GM13977 (cell line): ENCODE measurements around the gene LZTS3.

Source experiments
- DNase-seq: peaks from one replicate; pipeline ENCODE4 v3.0.0; 2012; ENCODE audit warnings: low spot score
- in situ Hi-C: fragments of 300-500 bp; cut with MboI; formaldehyde crosslinking; loops from one replicate; pipeline ENCODE4 v1.12.0; 2022; ENCODE audit warnings: low sequenced_read_pairs, low pct_unique_long_range_greater_than_20kb, mixed read lengths, inconsistent platforms; ENCODE audit not compliant: unreplicated experiment
- TF ChIP-seq, protein P1 (sequence below): IDR thresholded peaks from 2 replicates; pipeline ENCODE4 v1.5.1; 2012; ENCODE audit warnings: mild to moderate bottlenecking, control low read depth; ENCODE audit not compliant: insufficient read depth; ENCODE audit errors: extremely low read depth, missing control alignments

LZTS3 gene

DNA sequence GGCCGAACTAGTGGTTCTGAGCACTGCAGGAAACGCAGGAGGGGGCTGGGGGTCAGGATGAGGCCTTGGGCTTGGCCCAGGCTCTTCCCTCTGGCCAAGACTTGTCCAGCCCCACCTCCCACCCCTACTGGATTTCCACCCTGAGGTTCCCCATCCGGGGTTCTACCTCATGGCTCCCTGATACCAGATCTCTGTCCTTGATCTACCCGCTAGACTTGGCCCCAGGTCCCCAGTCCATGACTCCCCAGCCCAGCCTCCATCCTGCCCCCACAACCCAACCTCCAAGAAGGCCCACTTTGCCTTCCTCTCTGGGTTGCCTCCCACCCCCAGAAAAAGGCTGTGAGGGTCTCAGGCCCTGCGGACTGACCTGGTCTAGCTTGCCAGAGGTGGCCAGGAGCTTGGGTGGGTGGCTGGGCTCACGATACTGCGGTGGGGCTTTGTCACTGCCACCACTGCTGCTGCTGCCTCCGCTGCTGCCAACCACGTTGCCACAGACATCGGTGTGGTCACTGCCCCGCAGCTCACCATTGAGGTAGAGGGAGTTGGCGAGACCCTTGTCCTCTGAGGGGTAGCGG is 6.9 kb downstream of the LZTS3 start:
- TF ChIP-seq, protein P1, sequence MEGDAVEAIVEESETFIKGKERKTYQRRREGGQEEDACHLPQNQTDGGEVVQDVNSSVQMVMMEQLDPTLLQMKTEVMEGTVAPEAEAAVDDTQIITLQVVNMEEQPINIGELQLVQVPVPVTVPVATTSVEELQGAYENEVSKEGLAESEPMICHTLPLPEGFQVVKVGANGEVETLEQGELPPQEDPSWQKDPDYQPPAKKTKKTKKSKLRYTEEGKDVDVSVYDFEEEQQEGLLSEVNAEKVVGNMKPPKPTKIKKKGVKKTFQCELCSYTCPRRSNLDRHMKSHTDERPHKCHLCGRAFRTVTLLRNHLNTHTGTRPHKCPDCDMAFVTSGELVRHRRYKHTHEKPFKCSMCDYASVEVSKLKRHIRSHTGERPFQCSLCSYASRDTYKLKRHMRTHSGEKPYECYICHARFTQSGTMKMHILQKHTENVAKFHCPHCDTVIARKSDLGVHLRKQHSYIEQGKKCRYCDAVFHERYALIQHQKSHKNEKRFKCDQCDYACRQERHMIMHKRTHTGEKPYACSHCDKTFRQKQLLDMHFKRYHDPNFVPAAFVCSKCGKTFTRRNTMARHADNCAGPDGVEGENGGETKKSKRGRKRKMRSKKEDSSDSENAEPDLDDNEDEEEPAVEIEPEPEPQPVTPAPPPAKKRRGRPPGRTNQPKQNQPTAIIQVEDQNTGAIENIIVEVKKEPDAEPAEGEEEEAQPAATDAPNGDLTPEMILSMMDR, result no peak
- peak; percentile 22 for DNase-seq
- in situ Hi-C loops, result no loop called here

DNA sequence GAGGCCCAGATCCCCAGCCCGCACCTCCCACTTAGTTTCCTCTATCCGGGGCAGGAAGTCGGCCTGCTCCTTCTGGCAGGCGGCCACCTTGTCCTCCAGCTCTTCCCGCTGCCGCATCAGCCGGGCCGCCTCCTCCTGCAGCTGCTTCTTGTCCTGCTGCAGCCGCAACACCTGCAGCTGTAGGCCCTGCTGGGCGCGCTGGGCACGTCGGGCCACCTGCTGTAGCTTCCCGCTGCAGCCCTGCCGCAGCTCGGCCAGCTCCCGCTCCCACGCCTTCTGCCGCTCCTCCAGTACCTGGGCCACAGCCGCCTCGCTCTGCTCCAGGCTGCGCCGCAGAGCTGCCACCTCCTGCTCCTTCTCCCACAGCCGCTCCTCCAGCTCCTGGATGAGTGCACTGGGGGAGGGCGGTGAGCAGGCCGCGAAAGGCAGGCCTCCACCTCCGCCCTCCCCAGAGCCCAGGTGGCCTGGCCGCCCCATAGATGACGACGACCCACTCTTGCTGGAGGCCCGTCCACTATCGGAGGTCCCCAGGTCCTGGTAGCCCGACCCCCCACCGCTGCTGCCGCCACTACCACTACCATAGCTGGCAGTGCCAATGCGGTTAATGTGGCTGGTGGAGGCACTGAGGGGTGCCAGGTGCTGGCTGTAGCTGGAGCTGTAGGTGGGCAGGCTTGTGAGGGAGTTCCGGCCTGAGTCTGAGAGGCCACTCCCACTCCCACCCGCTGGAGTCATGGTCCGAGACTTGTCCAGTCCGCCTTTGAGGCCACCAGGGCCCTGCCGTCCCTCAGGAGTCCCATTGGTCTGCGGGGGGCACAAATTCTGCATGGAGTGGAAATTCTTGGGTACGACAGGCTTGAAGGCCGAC is 7.6 kb downstream of the LZTS3 start:
- peak; percentile 28 for DNase-seq
- TF ChIP-seq, protein P1, result no peak
- in situ Hi-C loops, result no loop called here

DNA sequence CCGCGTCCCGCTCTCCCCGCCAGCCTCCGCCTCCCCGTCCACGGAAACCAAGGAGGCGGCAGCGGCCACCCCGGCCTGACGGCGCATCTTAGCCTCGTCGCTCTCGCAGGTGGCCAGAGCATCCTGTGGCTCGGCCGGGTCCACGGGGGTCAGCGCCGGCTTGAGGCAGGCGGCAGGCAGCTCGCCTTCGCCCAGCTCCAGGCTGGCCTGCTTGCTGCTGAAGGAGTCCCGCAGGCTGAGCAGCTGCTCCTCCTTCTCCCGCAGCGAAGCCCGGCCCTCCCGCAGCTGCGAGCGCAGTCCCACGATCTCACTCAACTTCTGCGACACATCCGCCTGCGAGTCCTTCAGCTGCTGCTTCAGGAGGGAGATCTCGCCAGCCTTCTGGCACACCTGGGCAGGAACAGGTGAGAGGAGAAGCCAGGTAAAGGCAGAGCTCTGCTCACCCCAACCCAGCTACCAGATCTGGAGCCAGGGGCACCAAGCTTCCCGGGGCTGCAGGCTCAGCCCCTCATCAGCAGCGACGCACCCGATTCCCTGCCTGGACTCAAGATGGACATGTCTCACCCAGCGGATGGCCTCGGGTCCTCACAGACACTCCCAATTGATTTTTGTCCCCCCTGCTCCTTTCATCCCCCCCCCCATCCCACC is 8.5 kb downstream of the LZTS3 start:
- in situ Hi-C loops, result no loop called here
- TF ChIP-seq, protein P1, result no peak
- no peak for DNase-seq

DNA sequence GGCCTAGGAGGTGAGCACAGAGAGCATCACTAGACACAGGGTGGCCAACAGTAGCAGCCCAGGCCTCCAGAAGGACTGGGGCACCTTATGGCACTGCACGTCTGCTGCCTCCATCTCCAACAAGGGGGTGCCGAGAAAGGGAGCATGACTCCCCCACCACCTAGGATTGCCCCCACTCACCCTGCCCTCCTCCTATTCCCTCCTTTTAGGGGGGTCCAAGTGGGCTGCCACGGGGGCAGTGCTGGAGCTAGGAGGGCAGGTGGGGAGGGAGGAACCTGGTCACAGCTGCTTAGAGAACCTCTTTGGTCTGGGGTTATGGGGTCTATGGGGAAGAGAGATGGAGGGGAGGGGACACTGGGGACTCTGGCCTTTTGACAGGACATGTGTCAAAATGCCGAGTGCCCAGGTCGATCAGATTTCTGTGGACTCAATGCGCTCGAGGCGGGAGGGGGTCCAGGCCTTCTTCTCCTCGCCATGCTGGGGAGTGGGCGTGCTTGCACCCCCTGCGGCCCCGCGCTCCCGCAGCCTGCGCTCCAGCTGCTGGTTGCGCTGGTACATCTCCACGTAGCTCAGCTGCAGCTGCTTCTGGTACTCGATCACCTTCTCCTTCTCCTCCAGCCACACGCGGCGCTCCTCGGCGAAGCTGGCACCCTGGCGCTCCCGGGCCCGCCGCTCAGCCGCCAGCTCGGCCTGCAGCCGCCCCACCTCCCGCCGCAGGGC is 9.1 kb downstream of the LZTS3 start:
- TF ChIP-seq, protein P1, result no peak
- in situ Hi-C loops, result no loop called here
- DNase-seq, result no peak

DNA sequence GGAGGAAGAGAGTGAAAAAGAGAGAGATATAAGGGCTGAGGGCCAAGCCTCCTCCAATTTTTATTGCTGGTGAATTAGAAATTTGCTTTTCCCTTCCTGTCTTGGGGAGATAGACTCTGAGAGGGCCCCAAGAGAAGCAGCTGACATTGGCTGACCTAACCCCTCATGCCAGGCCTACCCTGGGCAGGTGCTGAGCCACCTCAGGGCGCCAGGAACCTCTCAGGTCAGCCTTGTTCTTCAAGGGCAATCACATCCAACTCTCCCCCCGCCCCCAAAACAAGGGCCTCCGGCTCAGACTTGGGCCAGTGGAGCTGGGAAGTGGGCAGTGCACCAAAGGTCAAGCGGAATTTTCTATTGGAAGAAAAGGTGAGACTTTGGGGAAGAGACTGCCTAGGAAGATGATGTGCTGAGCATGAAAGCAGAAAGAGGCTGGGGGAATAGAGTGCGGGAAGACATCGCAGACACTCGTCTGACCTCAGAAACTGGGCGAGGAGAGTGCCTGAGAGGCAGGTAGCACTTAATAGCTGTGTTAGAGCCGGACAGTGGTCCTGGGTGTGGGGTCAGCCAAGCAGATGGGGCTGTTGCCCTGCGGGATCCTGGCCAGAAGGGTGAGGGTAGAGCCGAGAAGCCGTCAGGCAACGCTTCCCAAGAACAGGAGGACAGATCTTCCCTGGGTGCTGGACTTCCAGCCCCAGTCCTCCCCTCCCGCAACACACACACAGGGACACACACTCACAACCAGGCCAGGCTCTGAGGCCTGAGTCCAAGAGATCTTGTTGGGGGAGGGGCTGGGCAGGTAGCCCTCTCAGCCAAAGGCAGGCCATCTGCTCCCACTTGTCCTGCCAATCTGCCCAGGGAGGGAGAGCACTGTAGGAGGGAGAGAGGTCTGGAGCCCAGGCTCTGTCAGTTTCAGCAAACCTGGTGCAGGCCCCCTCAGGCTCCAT is 10.0 kb downstream of the LZTS3 start:
- TF ChIP-seq, protein P1, result no peak
- DNase-seq, result no peak
- in situ Hi-C loops, result no loop called here
